Stromal cell of bone marrow (primary cell): ENCODE results near the gene TENT5D.
"Not testable (repeated sequence)": the region's sequence is repeated elsewhere in the genome, so short reads cannot be mapped to it uniquely, and the experiment has no call there.

ENCODE experiments used
- DNase-seq: peaks from one replicate; pipeline ENCODE4 v3.0.0-alpha.2; 2012; ENCODE audit warnings: low read depth

TENT5D gene

GRCh38 chrX:80420147-80420546 lies at the start of gene TENT5D:
Gene TENT5D, plus strand, starts transcription at chrX:80420447. Its CDS starts 22,093 bp downstream, at chrX:80442540.
- no peak for DNase-seq

- DNase-seq, result not testable (repeated sequence)
Observed at GRCh38 chrX:80385651-80386050, 34.6 kb upstream of the TENT5D start.

DNA sequence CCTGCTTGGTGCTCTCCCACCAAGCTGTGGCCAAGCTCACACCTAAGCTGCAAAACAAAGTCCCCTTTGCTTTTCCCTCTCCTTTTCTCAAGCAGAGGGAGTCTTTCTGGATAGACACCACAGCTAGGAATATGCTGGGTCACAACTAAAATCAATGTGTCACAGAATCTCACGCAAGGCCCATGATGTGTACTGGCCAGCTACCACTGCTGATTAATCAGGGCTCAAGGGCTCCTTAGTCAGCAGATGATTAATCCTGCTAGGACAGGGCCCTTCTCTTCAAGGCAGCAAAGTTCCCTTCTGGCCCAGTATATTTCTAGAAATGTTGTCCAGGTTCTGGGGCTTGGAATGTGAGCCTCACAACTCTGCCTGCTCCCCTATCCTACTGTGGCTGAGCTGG lies 32.0 kb upstream of the TENT5D start:
- peak; percentile 35 for DNase-seq

GRCh38 chrX:80412042-80412441 lies 8.2 kb upstream of the TENT5D start:
- DNase-seq, result no peak

DNA sequence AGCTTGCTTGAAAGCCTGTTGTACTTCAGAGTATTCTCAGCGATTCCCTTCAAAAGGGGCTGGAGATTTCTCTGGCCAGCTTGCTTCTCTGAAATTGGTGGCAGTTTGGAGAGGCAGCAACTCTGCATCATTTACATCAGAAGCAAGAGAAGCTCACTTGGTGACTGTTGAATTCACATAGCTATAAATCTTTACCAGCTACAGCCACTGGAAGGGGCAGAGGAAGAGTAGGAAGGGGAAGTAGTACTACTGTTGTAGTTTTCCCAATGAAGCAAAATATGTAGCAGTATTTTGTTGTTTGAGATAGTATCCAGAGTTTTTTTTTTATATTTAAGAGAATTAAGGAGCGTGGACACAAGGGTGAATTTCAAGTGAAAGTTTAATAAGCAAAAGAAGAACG lies 2.8 kb downstream of the TENT5D start:
- DNase-seq, result no peak

DNA sequence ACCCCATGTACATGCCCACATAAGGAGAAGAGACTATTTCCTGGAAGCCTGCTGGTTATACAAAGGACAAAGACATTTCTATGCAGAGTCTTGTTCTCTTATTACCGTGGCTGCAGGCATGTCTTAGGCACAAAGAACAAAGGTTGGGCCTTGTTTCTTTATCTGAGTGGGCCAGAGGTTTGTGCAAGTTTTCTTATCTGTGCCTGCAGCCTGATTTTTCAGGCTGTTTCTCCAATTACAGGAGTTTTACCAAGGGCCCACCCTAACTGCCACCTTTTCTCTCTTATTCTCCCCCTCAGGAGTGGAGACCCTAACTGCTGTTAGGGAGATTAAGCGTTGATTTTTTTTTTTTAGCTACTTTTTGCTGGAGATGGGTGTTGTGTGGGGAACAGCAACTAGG lies 3.5 kb downstream of the TENT5D start:
- DNase-seq, result no peak

DNA sequence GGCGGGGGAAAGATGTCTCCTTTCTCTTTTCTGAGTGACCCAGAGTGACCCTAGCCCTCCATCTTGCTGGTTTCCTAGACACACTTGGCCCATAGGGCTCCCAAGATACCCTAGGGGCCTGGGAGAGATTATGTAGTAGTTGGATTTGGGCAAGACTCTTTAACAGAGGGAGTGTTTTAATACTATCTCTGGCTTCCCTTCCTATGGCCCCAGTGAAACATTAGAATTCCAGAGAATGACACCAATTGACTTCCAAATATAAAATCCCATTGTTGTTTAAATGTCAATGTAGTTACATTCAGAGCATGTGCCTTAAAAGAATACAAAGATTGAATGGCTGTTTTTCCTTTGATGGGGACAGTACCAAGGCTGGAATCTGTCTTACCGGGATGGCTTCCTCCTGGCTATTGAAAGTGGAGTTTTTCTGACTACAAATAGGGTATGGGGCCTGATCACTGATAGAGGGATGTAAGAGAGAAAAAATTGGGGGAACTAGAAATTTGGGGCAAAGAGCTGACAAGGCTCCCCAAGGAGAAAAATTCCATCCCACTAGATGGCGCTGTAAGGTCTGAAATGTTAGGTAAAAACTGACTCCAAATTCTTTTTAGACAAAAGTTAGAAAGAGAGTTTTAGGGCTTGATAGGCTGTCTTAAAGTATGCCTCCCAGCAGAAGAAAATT lies 10.7 kb downstream of the TENT5D start:
- DNase-seq, result no peak

DNA sequence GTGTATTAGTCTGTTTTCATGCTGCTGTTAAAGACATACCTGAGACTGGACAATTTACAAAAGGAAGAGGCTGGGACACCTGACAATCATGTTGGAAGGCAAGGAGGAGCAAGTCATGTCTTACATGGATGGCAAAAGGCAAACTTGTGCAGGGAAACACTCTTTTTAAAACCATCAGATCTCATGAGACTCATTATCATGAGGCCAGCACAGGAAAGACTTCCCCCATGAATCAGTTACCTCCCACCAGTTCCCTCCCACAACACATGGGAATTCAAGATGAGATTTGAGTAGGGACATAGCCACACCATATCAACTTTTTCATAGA lies 11.2 kb downstream of the TENT5D start:
- no peak for DNase-seq

DNA sequence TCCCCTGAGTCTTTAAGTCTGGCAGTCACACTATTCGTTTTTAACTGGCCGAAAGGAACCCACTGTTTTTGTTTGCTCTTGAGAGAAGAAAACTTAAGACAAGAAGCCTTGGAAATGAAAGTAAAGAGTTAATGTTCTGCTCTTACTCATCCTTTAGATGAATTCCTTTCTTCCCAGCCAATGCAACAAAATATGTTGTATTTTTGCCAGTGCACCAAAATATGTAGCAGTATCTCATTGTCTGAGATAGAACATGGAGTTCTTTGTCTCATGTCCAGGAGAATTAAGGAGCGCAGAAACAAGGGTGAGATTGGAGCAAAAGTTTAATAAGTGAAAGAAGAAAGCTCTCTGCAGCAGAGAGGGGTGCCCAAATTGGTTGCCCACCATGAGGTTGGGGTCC lies 12.2 kb downstream of the TENT5D start:
- no peak for DNase-seq

DNA sequence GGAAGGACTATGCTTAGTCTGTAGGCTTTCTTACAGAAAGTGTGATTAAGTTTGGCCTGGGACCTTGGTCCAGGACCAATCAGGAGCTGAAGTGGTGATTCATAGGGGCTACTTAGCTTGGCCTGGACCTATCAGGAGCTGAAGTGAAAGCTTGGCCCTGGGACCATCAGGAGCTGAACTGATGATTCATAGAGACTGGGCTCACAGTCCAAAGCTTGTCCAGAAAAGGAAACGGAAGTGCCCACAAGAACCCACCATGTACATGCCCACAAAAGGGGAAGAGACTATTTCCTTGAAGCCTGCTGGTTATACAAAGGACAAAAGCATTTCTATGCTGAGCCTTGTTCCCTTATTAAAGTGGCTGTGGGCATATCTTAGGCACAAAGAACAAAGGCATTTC lies 12.6 kb downstream of the TENT5D start:
- DNase-seq, result peak; percentile 9

GRCh38 chrX:80468166-80468565 lies 47.9 kb downstream of the TENT5D start:
- DNase-seq, result not testable (repeated sequence)

DNA sequence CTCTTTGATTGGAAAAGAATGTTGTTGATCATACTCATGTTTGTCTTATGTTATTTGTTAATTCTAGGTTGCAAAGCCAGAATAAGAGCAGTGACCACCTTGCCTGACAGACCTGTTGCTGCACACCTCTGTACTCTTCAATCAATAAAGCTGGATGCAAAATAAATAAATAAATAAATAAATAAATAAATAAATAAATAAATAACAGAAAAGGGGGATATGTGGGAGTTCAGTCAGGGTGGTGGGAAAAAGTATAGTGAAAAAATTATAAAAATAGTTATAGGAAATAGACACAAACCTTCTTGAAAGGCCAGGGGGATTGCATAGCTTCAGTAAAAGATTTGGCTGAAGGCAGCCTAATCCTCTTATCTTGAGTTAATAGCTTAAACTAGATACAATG lies 51.3 kb downstream of the TENT5D start:
- no peak for DNase-seq

GRCh38 chrX:80485543-80485942 lies 65.3 kb downstream of the TENT5D start:
- no peak for DNase-seq

- DNase-seq, result no peak
Observed at GRCh38 chrX:80486299-80486698, 66.1 kb downstream of the TENT5D start.

GRCh38 chrX:80489166-80489565 lies 68.9 kb downstream of the TENT5D start:
- no peak for DNase-seq
